NCI-H1694 (cell line): ENCODE results near the gene SLC52A3.
"Not testable (repeated sequence)": the region's sequence is repeated elsewhere in the genome, so short reads cannot be mapped to it uniquely, and the experiment has no call there.

Source experiments
- DNase-seq: peaks from one replicate; lab custom pipeline; 2025; lab: John Stamatoyannopoulos, UW

The SLC52A3 gene

GRCh38 chr20:768426-768978, at the start of gene SLC52A3:
SLC52A3 (minus strand) TSS chr20:768500; CDS start chr20:765774, 2,726 bp downstream.
- DNase-seq = no peak

GRCh38 chr20:815914-816606, 47.8 kb upstream of the SLC52A3 start:
- DNase-seq = peak; percentile 54

- DNase-seq = no peak
Observed at GRCh38 chr20:815226-815625, 46.9 kb upstream of the SLC52A3 start.

- no peak for DNase-seq
Observed at GRCh38 chr20:813390-813789, 45.1 kb upstream of the SLC52A3 start.

- DNase-seq = not testable (repeated sequence)
Observed at GRCh38 chr20:812435-812814, 44.1 kb upstream of the SLC52A3 start.

GRCh38 chr20:811776-812434, 43.6 kb upstream of the SLC52A3 start:
- not testable (repeated sequence) for DNase-seq

- no peak for DNase-seq
Observed at GRCh38 chr20:805713-806112, 37.4 kb upstream of the SLC52A3 start.

GRCh38 chr20:801678-802077, 33.4 kb upstream of the SLC52A3 start:
- DNase-seq = no peak

GRCh38 chr20:800026-800425, 31.7 kb upstream of the SLC52A3 start:
- DNase-seq = not testable (repeated sequence)

GRCh38 chr20:798746-799145, 30.4 kb upstream of the SLC52A3 start:
- DNase-seq = not testable (repeated sequence)

GRCh38 chr20:796921-797320, 28.6 kb upstream of the SLC52A3 start:
- no peak for DNase-seq

- DNase-seq = no peak
Observed at GRCh38 chr20:792248-792647, 23.9 kb upstream of the SLC52A3 start.

GRCh38 chr20:791056-791455, 22.8 kb upstream of the SLC52A3 start:
- DNase-seq = no peak

- no peak for DNase-seq
Observed at GRCh38 chr20:787825-788224, 19.5 kb upstream of the SLC52A3 start.

GRCh38 chr20:779771-780170, 11.5 kb upstream of the SLC52A3 start:
- DNase-seq = no peak

GRCh38 chr20:776165-776564, 7.9 kb upstream of the SLC52A3 start:
- no peak for DNase-seq

GRCh38 chr20:775679-776135, 7.4 kb upstream of the SLC52A3 start:
- DNase-seq = no peak

- no peak for DNase-seq
Observed at GRCh38 chr20:774660-775057, 6.4 kb upstream of the SLC52A3 start.

GRCh38 chr20:774016-774659, 5.8 kb upstream of the SLC52A3 start:
- DNase-seq = no peak

GRCh38 chr20:772806-773205, 4.5 kb upstream of the SLC52A3 start:
- DNase-seq = no peak

- no peak for DNase-seq
Observed at GRCh38 chr20:771741-772464, 3.6 kb upstream of the SLC52A3 start.

GRCh38 chr20:770691-771090, 2.4 kb upstream of the SLC52A3 start:
- DNase-seq = no peak
